SK-N-DZ (cell line): ENCODE data around the gene CALML3.
A peak's percentile ranks its signal among the peaks of the same experiment; 100 is the strongest.

ENCODE experiments used
- DNase-seq: peaks from one replicate; pipeline ENCODE4 v3.0.0-alpha.2; 2015; ENCODE audit warnings: low spot score

The CALML3 gene

GRCh38 chr10:5538892-5539651, 14.3 kb downstream of the CALML3 start:
- DNase-seq, result no peak

DNA sequence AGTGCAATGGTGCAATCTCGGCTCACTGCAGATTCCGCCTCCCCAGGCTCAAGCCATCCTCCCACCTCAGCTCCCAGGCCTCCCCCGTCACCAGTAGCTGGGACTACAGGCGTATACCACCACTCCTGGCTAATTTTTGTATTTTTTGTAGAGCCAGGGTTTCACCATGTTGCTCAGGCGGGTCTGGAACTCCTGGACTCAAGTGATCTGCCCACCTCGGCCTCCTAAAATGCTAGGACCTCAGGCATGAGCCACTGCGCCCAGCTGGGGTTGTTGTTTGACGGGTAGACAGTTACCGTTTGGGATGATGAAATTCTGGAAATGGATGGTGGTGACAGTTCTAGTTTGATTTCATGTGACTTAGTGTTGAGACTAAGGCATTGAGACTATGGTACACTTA, 15.3 kb downstream of the CALML3 start:
- no peak for DNase-seq

- no peak for DNase-seq
Observed at GRCh38 chr10:5540891-5541290, 16.1 kb downstream of the CALML3 start.

- DNase-seq, result no peak
Observed at GRCh38 chr10:5542100-5542499, 17.3 kb downstream of the CALML3 start.

GRCh38 chr10:5543623-5544022, 18.9 kb downstream of the CALML3 start:
- DNase-seq, result no peak

DNA sequence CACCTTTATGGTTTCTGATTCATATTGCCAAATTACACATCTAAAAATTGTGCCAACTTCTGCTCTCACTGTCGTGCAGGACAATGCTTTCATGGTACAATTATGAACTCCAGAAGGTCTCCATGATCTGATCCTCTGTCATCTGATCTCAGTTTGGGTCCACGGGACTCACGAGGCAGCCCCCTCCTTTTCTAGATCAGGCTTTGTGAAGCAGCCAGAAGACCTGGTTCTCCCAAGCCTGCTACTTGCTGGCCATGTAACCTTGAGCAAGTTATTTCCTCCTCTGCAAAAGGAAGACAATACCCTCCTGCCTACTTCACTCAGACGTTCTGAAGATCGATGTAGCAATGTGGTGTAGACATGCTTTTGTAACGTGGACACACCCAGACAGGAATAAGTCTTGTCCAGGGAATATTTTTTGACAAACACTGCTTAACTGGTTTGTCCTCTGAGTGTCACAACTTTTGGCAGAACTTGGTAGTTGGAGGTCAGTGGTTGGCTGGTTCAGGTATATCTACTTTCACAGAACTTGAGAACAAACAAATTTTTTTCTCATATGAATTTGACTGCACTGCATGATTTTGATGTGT, 19.6 kb downstream of the CALML3 start:
- no peak for DNase-seq

DNA sequence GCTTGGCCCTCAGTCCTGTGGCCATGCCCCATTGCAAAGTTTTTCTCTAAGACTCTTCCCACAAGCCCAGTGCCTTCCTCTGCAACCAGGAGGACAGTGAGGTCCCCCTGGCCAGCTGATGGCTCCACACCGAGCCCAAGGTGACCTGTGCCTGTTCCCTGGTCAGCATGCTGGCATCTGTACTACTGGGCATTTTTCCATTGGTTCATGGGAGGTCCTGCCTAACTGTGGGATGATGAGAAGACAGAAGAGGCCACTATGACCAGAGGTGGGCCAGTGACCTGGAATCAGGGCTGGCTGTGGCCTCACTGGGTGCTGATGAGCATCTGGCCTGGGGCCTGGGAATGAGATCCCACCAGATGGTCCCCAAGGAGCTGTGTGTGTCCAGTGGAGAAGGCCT, 20.2 kb downstream of the CALML3 start:
- DNase-seq, result no peak

- no peak for DNase-seq
Observed at GRCh38 chr10:5545426-5545777, 20.6 kb downstream of the CALML3 start.

DNA sequence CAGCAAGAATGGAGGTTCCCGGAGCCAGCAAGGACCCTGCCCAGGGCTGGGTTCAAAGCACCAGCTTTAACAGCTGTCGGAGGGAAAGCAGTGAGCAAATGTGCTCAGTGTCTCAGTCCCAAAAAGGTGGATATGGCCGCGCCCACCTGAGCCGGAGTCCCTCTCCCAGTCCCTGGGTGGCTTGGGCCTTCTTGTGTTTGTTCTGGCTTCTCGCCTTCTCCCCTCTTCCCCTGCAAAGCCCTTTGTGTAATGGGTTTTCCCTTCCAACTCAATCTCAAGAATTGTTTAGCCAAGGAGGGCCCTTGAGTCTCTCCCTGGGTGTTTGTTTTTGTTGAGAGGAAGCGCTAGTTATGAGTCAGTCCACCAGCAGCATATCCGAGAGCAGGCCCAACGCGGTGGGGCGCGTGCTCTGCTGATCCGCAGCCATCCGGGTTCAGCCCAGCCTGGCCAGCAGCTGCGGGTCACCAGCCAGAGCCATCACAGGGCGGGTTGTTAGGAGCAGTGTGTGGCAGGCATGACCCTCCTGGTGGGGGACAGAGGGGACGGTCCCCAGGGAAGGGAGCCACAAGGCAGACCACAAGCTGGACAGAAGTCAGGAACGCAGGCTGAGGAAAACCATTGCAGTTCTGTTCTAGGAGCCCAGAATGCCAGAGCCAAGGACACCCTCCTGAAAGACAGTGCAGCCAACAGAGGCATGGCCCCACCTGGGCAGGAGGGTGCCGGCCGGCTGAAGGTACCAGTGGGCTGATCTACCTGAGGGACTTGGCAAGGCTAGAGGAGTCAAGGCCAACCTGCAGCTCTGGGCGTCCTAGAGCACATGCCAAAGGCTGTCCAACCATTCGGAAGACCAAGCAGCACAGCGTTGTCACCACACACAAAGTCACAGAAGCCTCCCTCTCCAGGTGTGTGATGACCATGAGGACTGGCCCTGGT, 21.3 kb downstream of the CALML3 start:
- no peak for DNase-seq

GRCh38 chr10:5546891-5547680, 22.3 kb downstream of the CALML3 start:
- no peak for DNase-seq

GRCh38 chr10:5547681-5547930, 22.8 kb downstream of the CALML3 start:
- DNase-seq, result no peak

DNA sequence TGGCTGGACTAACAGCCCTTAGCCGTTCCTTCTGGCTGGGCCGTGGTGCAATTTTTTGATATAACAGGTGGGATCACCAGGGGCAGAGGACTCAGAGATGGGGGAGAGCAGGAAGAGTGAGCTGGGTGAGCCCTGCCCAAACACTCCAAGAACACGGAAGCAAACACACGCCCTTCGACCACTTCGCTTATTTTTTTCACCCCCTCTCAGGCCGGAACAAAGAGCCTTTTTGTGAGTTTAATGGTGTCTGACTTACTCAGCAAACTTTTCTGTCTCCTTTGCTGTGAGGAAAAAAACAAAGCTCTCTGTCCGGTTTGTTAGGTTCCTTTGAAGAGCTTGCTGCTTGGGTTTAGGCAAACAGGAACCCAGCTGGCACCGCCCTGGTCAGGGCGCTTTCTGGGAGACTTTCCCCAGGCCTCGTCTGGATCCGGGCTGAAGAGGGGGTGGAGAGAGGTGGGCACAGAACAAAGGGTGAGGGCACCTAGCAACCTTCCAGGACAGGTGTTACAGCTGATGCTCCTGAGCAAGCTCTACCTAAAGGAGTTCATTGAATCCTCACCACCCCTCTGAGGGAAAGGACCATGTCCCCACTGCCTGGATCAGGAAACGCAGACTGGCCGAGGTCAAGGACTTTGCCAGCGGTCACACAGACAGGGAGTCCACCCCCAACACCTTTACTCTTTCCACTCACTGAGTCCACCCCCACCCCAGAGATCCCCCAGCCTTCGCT, 23.3 kb downstream of the CALML3 start:
- DNase-seq, result no peak

GRCh38 chr10:5549462-5550249, 24.9 kb downstream of the CALML3 start:
- DNase-seq, result no peak

- DNase-seq, result no peak
Observed at GRCh38 chr10:5550250-5550545, 25.4 kb downstream of the CALML3 start.

GRCh38 chr10:5550621-5551530, 26.1 kb downstream of the CALML3 start:
- DNase-seq, result peak; percentile 46

- DNase-seq, result no peak
Observed at GRCh38 chr10:5551531-5552375, 27.0 kb downstream of the CALML3 start.

DNA sequence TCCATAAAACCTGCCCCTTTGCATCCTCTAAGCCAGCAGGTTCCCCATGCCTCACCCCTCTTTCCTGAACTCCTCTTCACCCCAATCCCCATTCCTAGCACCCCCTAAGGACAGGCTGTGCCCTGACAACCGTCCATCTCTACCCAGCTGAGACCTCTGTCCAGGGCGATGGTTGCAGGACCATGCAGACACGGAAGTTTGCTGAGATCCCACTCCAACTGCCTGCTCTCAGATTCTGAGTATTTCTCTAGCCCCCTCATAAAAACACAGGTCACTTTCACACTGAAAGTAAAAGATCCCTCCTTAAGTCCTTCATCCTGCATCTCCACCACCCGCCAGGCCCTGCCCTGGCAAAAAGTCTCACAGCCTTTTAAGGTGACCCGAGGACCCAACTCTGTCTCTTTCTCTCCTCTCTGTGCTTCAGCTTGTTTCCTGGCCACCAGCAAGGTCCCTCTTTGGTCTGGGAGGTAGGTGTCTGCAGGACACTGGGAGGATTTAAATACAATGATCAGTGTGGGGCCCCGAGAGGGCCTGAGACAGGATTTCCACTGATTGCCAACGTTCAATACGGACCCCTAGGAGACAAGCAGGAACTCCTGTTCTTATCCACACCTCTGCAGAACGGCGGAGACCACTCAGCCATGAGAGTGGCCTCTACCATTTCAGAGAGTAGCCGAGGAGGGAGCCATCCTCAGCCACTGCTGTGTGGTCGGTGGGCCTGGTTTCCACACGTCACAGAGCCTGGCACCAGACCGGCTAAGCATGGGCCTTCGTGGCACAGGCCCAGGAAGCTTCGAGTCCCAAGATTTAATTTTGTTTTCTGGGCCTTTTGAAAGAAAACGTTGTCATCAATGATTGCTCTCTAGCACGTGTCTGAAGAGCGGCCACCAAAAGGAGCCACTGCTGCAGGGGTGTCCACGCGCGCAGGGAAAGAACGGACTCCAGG, 27.9 kb downstream of the CALML3 start:
- DNase-seq, result no peak
